GM18517 (cell line): ENCODE data around the gene DTWD2.

Source experiments
- ATAC-seq: cut with Tn5 transposase; IDR thresholded peaks from one replicate; pipeline ENCODE4 v1.9.1; 2021; ENCODE audit warnings: mild to moderate bottlenecking, moderate library complexity; ENCODE audit not compliant: unreplicated experiment

The DTWD2 gene, protein sequence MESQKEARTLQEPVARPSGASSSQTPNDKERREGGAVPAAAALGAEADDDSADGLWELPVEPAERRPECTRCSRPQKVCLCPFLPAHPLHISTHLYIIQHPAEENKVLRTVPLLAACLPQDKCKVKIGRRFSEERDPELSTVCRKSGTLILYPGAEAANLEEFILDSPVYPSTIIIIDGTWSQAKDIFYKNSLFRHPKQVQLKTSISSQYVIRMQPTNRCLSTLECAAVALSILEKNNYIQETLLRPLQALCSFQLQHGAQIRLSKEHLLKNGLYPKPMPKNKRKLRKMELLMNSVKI

DNA sequence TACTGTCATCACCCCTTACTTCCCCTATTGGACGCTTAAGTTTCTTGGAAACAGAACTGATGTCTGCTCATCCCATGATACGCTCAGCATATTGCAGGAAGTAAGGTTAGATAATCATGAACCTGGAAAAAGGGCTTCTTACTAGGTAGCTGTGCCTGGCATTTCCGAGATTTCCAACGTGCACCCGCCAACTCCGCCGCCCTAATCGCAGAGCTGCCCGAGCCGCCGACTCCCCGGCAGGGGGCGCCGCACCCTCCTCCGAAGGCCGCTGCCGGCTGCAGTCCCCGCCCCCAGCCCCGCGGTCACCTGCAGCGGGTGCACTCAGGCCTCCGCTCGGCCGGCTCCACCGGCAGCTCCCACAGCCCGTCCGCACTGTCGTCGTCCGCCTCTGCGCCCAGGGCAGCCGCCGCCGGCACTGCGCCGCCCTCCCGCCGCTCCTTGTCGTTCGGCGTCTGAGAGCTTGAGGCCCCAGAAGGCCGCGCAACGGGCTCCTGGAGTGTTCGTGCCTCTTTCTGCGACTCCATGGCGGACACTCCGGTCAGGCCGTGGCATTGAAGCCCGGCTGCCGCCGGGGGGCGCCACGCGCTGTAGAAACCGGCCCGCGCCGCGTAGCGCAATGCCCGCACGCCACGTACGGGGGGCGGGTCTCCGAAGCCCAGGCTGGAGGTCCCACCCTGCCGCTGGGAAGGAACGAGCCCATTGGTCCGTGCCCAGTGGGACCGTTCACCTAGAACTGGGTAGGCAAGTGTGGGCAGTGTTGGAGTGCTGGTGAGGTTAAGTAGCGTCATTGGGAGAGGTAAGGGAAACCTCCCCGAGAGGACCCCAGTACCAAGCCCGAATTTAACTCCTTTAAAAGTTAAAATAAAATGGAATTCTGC lies at the start of gene DTWD2:
TSS of gene DTWD2 (minus strand) at position 560 of the 878 bp plus-strand sequence. CDS start at position 524, 36 bp downstream.
- ATAC-seq, result peak; percentile 98

DNA sequence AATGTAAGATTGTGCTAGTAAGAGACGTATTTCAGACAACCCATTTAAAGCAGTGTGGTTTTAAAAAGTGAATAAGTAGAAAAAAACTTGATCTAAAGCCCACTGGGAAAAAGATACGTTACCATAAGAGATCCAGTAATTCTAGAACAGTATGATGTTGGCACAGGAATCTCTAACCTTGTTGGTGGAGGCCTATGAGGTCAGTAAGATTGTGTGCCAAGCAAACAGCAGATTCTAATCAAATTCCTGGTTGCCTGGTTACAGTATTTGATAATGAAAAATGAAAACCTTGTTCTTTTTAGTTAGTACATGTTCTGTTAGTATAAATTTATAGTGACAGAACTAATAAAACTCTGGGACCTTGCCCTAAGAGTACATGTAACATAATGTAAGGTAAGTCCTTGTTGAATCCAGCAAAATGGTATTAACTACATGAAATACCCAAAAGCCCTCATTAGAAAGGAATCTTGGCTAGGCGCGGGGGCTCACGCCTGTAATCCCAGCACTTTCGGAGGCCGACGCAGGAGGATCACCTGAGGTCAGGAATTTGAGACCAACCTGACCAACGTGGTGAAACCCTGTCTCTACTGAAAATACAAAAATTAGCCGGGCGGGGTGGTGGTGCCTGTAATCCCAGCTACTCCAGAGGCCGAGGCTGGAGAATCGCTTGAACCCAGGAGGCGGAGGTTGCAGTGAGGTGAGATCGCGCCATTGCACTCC lies 49.3 kb upstream of the DTWD2 start:
- ATAC-seq, result no peak

DNA sequence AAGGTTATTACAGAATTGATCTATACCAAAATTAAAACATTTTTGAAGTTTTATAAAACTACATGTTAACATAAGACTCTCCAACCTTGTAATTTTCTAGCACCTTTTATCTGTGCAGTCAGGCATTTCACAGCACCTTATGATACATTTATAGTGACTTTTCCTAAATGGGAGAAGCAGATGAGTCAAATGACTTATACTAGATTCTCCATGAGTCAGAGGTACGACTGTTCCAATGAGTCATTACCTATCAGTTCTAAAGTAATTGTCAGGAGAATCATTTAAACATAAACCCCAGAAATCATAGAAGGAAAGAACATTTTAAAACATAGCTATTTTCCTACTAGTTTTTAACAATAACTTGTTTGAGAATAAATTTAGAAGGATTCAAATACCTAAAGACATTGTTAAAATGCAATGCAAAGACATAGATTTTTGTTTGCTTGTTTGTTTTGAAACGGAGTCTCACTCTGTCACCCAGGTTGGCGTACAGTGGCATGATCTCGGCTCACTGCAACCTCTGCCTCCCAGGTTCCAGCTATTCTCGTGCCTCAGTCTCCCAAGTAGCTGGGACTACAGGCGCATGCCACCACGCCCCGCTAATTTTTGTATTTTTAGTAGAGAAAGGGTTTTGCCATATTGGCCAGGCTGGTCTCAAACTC lies 47.9 kb upstream of the DTWD2 start:
- ATAC-seq, result no peak

DNA sequence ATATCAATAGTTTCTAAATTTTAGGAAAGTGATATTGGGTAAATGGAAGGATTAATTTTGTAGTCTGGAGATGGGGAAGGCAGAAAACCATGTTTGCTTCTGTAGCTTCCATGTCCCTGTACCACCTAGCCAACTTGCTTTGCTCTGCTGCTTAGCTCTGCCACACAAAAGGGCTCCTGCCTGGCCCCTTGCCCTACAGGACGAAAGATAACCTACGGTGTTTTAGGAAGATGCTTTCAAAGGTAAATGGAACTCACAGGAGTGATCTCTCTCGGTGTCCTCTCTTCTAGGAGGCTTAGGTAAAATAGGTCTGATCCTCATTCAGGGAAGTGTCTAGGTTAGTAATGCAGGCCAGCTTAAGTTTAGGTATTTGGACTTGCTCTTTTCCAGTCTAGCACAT lies 44.8 kb upstream of the DTWD2 start:
- ATAC-seq, result no peak

DNA sequence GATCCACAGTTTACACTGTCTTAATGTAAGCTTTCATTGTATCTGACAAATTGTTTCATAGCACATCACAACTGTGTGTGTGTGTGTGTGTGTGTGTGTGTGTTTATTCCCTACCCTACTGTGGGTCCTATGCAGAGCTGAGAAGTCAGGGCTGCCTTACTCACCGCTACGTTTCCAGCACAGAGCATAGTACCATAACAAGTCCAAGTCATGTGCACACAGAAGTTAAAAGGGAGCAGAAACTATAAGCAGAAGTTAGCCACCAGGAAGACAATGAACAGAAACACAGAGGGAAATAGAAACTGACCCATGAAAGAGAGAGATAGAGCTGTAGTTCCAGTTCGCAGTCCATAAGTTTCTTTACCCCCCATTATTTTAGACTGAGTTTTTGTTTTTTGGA lies 44.3 kb upstream of the DTWD2 start:
- ATAC-seq, result peak; percentile 42

DNA sequence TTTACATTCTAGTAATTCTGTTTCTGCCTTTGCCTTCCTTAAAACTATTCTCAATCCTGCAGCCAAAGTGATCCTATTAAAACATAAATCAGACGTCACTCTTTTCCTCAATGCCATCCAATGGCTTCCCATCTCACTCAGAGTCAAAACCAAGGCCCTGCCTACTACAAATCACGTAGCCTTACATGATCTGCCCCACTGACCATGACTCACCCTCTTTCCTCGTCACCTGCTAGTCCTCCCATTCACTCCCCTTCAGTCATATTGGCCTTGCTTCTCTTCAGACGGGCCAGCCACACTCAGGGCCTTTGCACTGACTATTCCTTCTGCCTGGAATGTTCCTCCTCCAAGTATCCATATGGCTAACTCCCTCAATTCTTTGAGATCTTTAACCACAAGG lies 43.6 kb upstream of the DTWD2 start:
- ATAC-seq, result peak; percentile 68

DNA sequence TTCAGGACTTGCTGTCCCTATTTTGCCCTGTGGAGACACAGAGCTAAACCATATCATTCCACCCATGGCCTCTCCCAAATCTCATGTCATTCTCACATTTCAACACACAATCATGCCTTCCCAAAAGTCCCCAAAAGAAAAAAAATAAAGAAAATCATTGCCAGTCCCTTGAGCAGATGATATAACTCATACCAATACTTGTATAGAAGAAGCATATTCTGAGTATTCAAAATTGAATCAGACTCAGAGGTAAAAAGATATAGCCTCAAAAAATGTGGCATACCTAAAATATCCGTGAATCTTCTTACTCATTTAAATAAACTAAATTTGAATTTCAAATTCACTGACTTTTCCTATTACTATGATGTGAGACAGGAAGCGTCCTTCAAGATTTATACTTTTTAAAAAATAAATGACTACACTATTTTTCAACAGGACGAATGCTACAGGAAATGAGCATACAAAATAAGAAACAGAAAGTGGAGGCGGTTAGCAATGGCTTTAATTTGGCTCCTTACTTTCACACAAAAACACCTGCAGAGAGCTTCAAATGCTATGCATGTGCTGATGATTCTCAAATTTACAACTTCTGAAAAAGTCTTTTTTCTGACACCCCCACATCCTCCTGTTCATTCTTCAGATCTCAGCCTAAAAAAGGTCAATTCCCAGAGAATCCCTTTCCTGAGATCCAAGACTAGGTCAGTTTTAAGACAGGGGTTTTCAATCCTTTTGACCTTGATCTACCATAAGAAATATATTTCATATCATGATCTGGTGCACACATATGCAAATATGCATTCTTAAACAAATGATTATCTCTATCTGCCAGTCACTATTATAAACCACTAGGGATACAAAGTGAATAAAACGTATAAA lies 42.9 kb upstream of the DTWD2 start:
- ATAC-seq, result peak; percentile 84

DNA sequence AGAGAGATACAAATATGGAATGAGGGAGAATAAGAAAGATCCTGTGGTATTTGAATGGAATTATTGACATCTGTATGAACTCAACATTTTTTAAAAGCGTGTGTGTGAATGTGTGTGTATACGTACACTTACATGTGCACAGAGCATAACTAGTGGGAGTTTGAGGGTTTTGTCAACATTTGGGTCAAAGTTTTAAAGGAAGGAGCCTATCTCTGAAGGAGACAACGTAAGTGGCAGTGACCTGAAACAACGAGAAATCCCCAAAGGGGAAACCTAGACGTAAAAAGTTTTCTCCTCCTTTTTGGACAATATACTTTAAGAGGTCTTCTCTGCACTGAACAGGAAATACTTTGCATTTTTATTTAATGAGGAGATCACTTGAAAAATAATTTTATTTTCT lies 40.2 kb upstream of the DTWD2 start:
- no peak for ATAC-seq

DNA sequence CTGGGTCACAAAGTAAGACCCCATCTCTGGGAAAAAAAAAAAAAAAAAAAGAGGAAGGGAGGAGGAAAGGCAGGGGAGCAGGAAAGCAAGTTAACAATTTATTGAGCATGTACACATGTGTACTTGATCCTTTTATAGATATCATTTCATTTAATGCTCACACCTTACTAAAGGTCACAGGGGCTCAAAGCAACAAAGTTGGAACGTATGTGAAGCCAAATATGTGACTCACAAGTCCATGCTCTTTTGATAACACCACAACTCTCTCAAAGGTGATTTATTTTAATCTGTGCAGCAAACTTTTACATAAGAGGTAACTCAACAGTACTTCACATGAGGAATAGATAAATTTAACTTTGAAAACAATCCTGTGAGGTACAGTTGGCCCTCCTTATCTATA lies 34.4 kb upstream of the DTWD2 start:
- no peak for ATAC-seq

DNA sequence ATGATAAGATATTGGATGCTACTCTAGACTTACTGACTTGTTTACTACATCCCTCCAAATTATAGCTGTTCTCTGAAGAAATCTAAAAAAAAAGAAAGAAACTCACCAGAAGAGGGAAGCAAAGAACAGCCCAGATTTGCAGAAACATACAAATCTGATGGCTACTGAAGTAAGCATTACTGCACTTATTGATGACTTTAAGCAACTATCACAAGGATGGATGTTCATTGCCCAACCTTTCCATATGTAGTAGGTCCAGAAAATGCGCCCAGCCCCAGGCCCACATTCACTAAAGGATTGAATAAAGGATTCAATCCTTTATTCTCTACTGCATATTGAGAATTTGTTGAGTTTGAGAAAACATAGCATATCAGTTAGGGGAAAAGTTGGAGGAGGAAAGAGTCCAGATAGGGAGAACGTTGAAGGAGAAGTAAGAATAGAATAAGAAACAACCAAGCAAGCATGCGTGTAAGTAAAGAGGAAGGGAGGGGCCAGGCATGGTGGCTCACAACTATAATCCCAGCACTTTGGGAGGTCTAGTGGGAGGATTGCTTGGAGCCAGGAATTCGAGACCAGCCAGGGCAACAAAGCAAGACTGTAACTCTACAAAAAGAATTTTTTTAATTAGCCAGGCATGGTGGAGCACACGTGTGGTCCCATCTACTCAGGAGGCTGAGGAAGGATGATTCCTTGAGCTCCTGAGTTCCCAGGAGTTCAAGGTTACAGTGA lies 33.8 kb upstream of the DTWD2 start:
- peak; percentile 78 for ATAC-seq

DNA sequence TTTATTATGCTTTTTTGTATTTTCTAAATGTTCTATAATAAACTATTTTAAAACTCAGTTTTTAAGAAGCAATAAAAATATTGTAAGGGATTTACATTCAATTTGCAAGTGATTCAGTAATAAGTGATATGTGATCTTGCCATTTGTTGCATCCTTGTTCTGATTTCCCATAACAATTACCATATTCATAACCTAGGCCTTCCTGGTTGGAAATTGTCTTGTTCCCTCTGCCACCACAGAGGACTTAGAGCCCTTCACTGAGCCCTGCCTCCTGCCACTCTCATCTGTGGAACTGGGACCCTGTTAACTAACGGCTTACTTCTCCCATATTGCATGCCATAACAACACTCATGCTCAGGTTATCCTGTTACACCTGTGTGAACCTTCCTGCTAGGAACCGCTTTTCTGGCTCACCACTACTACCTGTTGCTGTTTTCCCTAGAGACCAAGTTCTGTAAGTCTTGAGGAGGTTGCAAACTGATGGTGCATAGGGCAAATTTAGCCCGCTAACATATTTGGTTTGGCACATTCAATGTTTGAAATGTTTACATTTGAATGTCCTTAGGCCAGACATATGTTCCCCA lies 32.9 kb upstream of the DTWD2 start:
- ATAC-seq, result no peak

DNA sequence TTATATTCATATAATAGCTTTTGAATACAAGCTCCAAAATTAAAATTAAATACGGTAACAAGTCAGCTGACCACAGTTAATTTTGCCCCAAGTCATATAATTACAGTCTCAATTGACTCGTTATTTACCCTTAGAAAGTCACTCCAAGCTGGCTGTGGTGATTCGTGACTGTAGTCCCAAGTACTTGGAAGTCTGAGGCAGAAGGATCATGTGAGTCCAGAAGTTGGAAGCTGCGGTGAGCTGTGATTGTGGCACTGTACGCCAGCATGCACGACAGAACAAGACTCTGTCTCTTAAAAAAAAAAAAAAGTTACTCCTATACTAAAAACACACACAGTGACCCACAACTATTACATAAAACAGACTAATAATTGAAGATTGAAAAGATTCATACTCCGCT lies 31.6 kb upstream of the DTWD2 start:
- no peak for ATAC-seq

DNA sequence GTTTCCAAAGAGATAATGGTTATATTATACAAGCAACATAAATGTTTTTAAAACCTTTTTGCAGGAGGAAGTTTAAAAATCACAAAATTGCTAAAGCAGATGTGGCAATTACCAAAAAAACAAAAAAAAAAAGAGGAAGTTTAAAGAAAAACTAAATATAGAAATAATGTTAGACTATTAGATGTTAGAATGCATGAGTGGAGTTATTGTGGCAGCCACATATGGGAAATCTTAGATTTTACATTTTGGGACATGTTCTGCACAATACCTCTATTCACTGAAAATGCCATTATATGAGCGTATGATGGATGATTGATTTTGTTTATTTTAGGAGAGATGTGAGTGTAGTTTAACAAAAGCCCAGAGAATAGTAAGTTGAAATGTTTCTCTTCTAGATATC lies 31.2 kb upstream of the DTWD2 start:
- ATAC-seq, result no peak

DNA sequence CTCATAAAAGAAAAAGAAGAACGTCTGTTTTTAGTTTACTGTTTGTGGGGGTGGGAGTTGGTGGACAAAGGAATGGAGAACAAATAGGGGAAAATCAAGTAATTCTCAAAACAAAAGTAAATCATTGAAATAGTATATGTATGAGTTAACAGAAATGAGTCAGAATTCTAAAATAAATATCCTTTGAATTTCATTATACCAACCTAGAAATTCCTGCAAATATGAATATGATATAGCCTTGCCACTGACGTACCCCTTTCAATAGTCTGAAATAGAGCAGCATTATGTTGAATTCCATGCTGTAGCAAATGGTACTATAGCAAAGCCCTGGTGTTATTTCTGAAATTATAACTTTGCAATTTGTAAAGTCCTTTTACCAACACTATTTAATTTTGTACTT lies 29.6 kb upstream of the DTWD2 start:
- no peak for ATAC-seq

DNA sequence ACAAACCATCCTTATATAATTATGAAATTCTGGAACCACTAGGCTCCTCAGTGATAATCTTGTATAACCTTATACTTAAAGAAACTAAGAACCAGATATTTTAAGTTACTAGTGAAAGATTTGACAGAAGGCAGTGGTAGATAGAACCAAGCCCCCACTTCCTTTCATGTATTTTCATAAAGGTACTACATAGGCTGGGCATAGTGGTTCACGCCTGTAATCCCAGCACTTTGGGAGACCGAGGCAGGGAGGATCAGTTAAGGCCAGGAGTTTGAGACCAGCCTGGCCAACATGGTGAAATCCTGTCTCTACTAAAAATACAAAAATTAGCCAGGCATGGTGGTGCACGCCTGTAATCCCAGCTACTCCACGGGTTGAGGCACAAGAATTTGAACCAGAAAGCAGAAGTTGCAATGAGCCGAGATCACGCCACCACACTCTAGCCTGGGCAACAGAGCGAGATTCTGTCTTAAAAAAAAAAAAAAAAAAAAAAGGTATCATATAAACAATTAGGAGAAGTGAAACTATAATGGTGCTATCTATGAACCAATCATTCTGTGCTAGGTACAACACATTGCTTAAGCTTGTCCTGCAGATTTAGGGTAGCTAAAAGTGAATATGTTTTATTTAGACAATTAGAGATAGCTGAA lies 27.9 kb upstream of the DTWD2 start:
- peak; percentile 94 for ATAC-seq

DNA sequence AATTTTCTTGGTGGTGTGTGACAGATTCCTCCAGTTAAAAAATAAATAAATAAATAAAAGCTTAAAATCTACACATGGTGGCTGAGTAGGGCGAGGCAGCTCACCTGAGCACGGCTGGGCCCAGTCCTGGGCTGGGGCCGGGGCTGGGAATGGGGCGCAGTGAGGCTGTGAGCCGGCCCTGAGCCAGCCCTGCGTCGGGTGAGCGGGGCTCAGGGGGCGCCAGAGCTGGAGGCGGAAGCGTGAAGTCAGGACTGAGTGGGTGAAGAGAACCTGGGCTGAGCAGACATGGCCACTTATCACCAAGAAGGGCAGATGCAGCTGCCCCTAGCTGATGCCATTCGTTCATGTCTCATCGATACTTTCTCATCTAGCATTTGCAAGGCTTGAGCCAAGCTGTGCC lies 22.8 kb upstream of the DTWD2 start:
- no peak for ATAC-seq

DNA sequence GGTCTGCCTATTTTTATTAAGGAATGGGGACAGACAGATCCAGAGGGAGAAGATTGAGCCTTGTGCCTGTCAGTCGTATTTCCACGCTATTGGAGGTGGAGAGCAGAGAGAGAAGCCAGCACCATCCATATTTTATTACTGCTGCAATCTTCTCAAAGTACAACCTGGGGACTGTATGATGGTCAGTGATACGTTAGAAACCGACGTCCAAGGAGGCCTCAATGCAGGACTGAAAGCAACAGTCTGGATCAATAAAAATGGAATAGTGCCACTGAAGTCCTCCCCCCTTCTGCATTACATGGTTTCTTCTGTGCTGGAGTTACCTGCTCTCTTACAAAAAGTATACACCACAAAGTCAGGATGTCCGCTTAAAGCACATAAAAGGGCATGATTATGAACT lies 21.9 kb upstream of the DTWD2 start:
- ATAC-seq, result no peak

DNA sequence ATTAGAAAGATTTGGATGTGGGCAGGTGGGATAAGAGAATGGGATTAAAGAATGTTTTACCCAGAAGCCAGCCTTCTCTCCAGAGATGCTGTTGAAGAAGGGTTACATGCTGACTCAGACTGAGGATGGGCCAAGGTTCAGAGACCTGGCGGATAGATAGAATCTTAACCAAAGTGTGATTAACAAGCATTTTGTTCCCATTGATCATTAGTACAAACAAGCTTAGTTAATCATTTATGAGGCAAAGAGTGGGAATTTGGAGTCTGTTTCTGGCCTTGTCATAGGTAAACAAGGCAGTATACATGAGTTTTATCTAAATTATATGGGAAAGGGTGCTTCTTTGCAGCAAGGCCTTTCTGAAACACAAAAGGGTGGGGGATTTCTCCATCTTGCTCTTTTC lies 20.8 kb upstream of the DTWD2 start:
- no peak for ATAC-seq

DNA sequence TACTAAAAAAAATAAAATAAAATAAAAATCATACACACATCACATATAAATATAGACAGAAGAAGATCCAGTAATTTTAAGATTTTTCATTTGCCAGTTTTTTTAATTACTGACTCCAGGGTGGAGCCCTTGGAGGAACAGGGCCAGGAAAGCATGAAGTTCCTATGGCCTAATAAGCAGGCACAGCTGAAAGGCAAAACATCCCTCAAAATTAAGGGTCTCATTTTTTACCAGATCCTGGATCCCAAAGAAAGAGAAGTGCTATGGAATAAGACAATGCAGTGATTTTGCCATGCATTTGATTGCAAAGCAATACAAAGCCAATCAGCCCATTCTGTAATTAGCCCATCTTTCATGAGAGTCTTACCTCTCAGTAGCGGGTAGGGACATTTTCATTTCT lies 11.3 kb upstream of the DTWD2 start:
- no peak for ATAC-seq
